SK-N-SH treated with all-trans-retinoic acid at 6 μM for 48 hours (cell line): Measurements from ENCODE around the gene RERE.
A peak's percentile ranks its signal among the peaks of the same experiment; 100 is the strongest.

Experiments
- ATAC-seq: fragments of 200-7000 bp; cut with Tn5 transposase; 3 replicates; pipeline ENCODE4 v1.9.1; 2020; ENCODE audit warnings: mild to moderate bottlenecking, moderate library complexity
- ARNTL ChIP-seq: fragments of 450-650 bp; formaldehyde crosslinking; IDR thresholded peaks from 2 replicates; pipeline ENCODE4 v1.5.0; 2020; ENCODE audit warnings: low read depth, mild to moderate bottlenecking, moderate library complexity, borderline replicate concordance
- BACH2 ChIP-seq: fragments of 250-450 bp; sonication (Bioruptor Pico); IDR thresholded peaks from 2 replicates; pipeline ENCODE4 v1.9.0; 2021; ENCODE audit warnings: mild to moderate bottlenecking, borderline replicate concordance
- CSDC2 ChIP-seq: fragments of 250-450 bp; sonication (Bioruptor Pico); IDR thresholded peaks from 2 replicates; pipeline ENCODE4 v1.5.0; 2020; ENCODE audit warnings: mild to moderate bottlenecking, moderate library complexity
- GLIS3 ChIP-seq: fragments of 250-450 bp; sonication (Bioruptor Pico); IDR thresholded peaks from 2 replicates; pipeline ENCODE4 v1.5.0; 2020; ENCODE audit warnings: mild to moderate bottlenecking, moderate library complexity
- ISL1 ChIP-seq: fragments of 250-450 bp; sonication (Bioruptor Pico); IDR thresholded peaks from 2 replicates; pipeline ENCODE4 v2.1.2; 2022; ENCODE audit warnings: mild to moderate bottlenecking, moderate library complexity
- OSR1 ChIP-seq: fragments of 250-450 bp; sonication (Bioruptor Pico); IDR thresholded peaks from 2 replicates; pipeline ENCODE4 v1.8.0; 2022; ENCODE audit warnings: moderate library complexity, mild to moderate bottlenecking, inconsistent platforms
- PPARA ChIP-seq: fragments of 250-450 bp; sonication (Bioruptor Pico); IDR thresholded peaks from 2 replicates; pipeline ENCODE4 v1.5.0; 2020; ENCODE audit warnings: mild to moderate bottlenecking, borderline replicate concordance
- RARB ChIP-seq: fragments of 250-450 bp; sonication (Bioruptor Pico); IDR thresholded peaks from 2 replicates; pipeline ENCODE4 v1.8.0; 2021; ENCODE audit warnings: mild to moderate bottlenecking, moderate library complexity
- SNAI2 ChIP-seq: fragments of 250-450 bp; sonication (Bioruptor Pico); IDR thresholded peaks from 2 replicates; pipeline ENCODE4 v1.5.0; 2020; ENCODE audit warnings: mild to moderate bottlenecking, moderate library complexity
- TCF4 ChIP-seq: fragments of 250-450 bp; sonication (Bioruptor Pico); IDR thresholded peaks from 2 replicates; pipeline ENCODE4 v1.8.0; 2021; ENCODE audit warnings: mild to moderate bottlenecking, moderate library complexity, borderline replicate concordance
- TOX ChIP-seq: fragments of 250-450 bp; sonication (Bioruptor Pico); IDR thresholded peaks from 2 replicates; pipeline ENCODE4 v1.8.0; 2021; ENCODE audit warnings: mild to moderate bottlenecking, moderate library complexity, borderline replicate concordance
- ZC3H10 ChIP-seq: fragments of 250-450 bp; sonication (Bioruptor Pico); IDR thresholded peaks from 2 replicates; pipeline ENCODE4 v1.5.1; 2021; ENCODE audit warnings: mild to moderate bottlenecking, moderate library complexity
- ZFP3 ChIP-seq: fragments of 250-450 bp; sonication (Bioruptor Pico); IDR thresholded peaks from 2 replicates; pipeline ENCODE4 v1.5.0; 2020; ENCODE audit warnings: mild to moderate bottlenecking, moderate library complexity
- ZFP30 ChIP-seq: fragments of 450-650 bp; formaldehyde crosslinking; IDR thresholded peaks from 2 replicates; pipeline ENCODE4 v1.5.0; 2022; ENCODE audit warnings: mild to moderate bottlenecking, moderate library complexity
- ZNF565 ChIP-seq: fragments of 450-650 bp; formaldehyde crosslinking; conservative IDR thresholded peaks from 2 replicates; pipeline ENCODE4 v1.5.0; 2020; ENCODE audit warnings: low read depth, mild to moderate bottlenecking, moderate library complexity
- ZNF70 ChIP-seq: fragments of 450-650 bp; formaldehyde crosslinking; IDR thresholded peaks from 2 replicates; pipeline ENCODE4 v1.5.0; 2020; ENCODE audit warnings: mild to moderate bottlenecking, moderate library complexity
- ZNF8 ChIP-seq: fragments of 450-650 bp; formaldehyde crosslinking; IDR thresholded peaks from 2 replicates; pipeline ENCODE4 v1.5.0; 2020; ENCODE audit warnings: mild to moderate bottlenecking, moderate library complexity
- TF ChIP-seq, protein P1 (sequence below): fragments of 250-450 bp; sonication (Bioruptor Pico); IDR thresholded peaks from 2 replicates; pipeline ENCODE4 v1.8.0; 2021; ENCODE audit warnings: low read depth, mild to moderate bottlenecking, moderate library complexity, borderline replicate concordance
- TF ChIP-seq, protein P2 (sequence below): fragments of 250-450 bp; sonication (Bioruptor Pico); IDR thresholded peaks from 2 replicates; pipeline ENCODE4 v1.8.0; 2020; ENCODE audit warnings: mild to moderate bottlenecking, moderate library complexity, borderline replicate concordance

The RERE gene

DNA sequence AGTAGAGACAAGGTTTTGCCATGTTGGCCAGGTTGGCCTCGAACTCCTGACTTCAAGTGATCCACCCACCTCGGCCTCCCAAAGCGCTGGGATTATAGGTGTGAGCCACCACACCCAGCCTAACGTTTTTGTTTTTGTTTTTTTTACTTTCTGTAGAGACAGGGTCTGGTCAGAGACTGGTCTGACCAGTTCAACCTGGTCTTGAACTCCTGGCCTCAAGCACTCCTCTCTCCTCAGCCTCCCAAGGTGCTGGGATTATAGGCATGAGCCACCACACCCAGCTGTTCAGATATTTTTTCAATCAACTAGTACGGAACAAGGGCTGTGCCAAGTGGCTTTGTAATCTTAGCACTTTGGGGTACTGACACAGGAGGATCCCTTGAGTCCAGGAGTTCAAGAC, 209.5 kb downstream of the RERE start:
- ATAC-seq = no peak
- TF ChIP-seq ARNTL (CRISPR knock-in tag) = no peak
- TF ChIP-seq ZC3H10 (CRISPR knock-in tag) = no peak
- TF ChIP-seq, protein P1, sequence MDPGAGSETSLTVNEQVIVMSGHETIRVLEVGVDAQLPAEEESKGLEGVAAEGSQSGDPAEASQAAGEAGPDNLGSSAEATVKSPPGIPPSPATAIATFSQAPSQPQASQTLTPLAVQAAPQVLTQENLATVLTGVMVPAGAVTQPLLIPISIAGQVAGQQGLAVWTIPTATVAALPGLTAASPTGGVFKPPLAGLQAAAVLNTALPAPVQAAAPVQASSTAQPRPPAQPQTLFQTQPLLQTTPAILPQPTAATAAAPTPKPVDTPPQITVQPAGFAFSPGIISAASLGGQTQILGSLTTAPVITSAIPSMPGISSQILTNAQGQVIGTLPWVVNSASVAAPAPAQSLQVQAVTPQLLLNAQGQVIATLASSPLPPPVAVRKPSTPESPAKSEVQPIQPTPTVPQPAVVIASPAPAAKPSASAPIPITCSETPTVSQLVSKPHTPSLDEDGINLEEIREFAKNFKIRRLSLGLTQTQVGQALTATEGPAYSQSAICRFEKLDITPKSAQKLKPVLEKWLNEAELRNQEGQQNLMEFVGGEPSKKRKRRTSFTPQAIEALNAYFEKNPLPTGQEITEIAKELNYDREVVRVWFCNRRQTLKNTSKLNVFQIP = no peak
- TF ChIP-seq CSDC2 = no peak
- no peak for TF ChIP-seq RARB
- no peak for TF ChIP-seq ZNF8
- no peak for TF ChIP-seq ZNF565
- TF ChIP-seq SNAI2 (CRISPR knock-in tag) = no peak
- no peak for TF ChIP-seq TOX
- no peak for TF ChIP-seq TCF4 (CRISPR knock-in tag)

- TF ChIP-seq ARNTL (CRISPR knock-in tag) = no peak
- TF ChIP-seq ZFP3 (CRISPR knock-in tag) = no peak
- no peak for TF ChIP-seq ZNF70 (CRISPR knock-in tag)
- TF ChIP-seq, protein P2, sequence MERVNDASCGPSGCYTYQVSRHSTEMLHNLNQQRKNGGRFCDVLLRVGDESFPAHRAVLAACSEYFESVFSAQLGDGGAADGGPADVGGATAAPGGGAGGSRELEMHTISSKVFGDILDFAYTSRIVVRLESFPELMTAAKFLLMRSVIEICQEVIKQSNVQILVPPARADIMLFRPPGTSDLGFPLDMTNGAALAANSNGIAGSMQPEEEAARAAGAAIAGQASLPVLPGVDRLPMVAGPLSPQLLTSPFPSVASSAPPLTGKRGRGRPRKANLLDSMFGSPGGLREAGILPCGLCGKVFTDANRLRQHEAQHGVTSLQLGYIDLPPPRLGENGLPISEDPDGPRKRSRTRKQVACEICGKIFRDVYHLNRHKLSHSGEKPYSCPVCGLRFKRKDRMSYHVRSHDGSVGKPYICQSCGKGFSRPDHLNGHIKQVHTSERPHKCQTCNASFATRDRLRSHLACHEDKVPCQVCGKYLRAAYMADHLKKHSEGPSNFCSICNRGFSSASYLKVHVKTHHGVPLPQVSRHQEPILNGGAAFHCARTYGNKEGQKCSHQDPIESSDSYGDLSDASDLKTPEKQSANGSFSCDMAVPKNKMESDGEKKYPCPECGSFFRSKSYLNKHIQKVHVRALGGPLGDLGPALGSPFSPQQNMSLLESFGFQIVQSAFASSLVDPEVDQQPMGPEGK (CRISPR knock-in tag) = no peak
- TF ChIP-seq BACH2 = no peak
- TF ChIP-seq RARB = no peak
- TF ChIP-seq GLIS3 (CRISPR knock-in tag) = no peak
- no peak for TF ChIP-seq PPARA (CRISPR knock-in tag)
- no peak for ATAC-seq
These were observed 213.1 kb downstream of the RERE start for GRCh38 chr1:8604041-8604945.

GRCh38 chr1:8603220-8603616, 214.2 kb downstream of the RERE start:
- no peak for ATAC-seq
- TF ChIP-seq ZNF565 (no peak), ZFP30 (CRISPR knock-in tag) (no peak), CSDC2 (no peak), ISL1 (CRISPR knock-in tag) (no peak), PPARA (CRISPR knock-in tag) (no peak), RARB (no peak), GLIS3 (CRISPR knock-in tag) (no peak)

GRCh38 chr1:8602471-8603219, 214.8 kb downstream of the RERE start:
- no peak for TF ChIP-seq OSR1 (CRISPR knock-in tag)
- no peak for TF ChIP-seq ZNF70 (CRISPR knock-in tag)
- ATAC-seq = no peak

DNA sequence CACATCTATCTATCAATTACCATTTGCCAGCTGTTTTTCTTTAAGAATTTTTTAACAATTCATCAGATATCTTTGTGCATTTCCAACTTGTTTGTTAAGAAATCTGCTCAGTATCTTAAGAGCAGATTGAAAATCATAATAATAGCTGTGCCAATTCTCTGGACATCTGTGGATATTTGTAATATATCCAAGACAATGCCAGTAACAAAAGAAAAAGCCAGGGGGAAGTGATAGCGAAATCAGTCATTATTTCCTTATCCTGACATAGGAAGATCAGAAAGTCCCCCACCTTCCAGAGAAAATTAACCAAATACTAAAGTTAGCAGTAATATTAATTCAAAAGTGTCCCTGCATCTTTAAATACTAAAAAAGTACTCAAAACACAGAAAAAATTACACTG, 217.1 kb downstream of the RERE start:
- TF ChIP-seq TCF4 (CRISPR knock-in tag) = peak; percentile 11; the same call in 1 of the 2 replicates
- no peak for TF ChIP-seq ZNF565
- ATAC-seq = no peak

DNA sequence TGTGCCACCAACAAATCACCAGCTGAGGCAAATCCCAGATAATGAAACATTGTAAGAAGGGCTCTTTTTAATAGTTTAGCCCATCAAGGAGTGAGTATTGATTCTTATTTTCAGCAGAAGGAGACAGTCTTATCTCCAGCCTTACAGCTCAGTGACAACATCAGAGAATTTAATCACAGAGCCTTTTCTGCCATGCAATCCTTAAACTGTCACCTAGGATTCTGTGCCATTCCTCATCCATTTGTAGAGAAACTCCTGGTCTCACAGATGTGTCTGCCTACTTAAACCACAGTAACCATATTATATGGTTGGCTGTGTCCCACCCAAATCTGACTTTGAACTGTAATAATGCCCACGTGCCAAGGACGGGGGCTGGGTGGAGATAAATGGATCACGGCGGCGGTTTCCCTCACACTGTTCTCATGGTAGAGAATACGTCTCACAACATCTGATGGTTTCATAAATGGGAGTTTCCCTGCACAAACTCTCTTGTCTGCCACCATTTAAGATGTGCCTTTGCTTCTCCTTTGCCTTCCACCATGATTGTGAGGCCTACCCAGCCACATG, 217.7 kb downstream of the RERE start:
- ATAC-seq = no peak
- no peak for TF ChIP-seq ZNF565
- TF ChIP-seq OSR1 (CRISPR knock-in tag) = no peak
- TF ChIP-seq ZC3H10 (CRISPR knock-in tag) = no peak
- TF ChIP-seq ZFP30 (CRISPR knock-in tag) = no peak
- no peak for TF ChIP-seq PPARA (CRISPR knock-in tag)
- TF ChIP-seq TCF4 (CRISPR knock-in tag) = no peak
- TF ChIP-seq CSDC2 = no peak
- TF ChIP-seq, protein P2 (CRISPR knock-in tag) = no peak
- TF ChIP-seq ZFP3 (CRISPR knock-in tag) = no peak
- TF ChIP-seq SNAI2 (CRISPR knock-in tag) = no peak
- TF ChIP-seq ARNTL (CRISPR knock-in tag) = no peak
